ENCODE data around the gene SSR4. TPM values are rescaled to one million over a fixed set of nuclear protein-coding genes. Genes with fewer than 3 reads are reported as not detected.

Gene SSR4
- total RNA-seq, 1 experiment from 2014 or later = 203 TPM

DNA sequence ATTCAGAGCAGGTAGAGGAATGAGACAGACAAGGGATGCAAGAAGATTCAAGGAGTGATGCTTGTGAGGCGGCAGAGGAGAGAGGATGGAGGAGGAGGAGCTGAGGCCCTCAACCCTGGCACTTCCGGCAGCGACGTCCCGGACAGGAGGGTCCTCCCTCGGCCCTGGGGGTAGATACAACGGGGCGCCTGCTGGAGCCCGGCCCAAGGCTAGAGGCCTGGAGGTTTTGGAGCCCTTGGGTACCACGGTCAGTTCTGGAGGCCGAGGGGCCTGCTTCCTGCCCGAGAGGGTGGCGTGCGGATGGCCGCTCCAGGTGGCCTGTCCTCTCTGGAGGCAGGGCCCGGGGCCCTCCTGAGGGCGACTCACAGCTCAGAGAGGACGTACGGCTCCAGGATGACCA lies 13.5 kb downstream of the SSR4 start (continued):
- TF ChIP-seq, protein P1, sequence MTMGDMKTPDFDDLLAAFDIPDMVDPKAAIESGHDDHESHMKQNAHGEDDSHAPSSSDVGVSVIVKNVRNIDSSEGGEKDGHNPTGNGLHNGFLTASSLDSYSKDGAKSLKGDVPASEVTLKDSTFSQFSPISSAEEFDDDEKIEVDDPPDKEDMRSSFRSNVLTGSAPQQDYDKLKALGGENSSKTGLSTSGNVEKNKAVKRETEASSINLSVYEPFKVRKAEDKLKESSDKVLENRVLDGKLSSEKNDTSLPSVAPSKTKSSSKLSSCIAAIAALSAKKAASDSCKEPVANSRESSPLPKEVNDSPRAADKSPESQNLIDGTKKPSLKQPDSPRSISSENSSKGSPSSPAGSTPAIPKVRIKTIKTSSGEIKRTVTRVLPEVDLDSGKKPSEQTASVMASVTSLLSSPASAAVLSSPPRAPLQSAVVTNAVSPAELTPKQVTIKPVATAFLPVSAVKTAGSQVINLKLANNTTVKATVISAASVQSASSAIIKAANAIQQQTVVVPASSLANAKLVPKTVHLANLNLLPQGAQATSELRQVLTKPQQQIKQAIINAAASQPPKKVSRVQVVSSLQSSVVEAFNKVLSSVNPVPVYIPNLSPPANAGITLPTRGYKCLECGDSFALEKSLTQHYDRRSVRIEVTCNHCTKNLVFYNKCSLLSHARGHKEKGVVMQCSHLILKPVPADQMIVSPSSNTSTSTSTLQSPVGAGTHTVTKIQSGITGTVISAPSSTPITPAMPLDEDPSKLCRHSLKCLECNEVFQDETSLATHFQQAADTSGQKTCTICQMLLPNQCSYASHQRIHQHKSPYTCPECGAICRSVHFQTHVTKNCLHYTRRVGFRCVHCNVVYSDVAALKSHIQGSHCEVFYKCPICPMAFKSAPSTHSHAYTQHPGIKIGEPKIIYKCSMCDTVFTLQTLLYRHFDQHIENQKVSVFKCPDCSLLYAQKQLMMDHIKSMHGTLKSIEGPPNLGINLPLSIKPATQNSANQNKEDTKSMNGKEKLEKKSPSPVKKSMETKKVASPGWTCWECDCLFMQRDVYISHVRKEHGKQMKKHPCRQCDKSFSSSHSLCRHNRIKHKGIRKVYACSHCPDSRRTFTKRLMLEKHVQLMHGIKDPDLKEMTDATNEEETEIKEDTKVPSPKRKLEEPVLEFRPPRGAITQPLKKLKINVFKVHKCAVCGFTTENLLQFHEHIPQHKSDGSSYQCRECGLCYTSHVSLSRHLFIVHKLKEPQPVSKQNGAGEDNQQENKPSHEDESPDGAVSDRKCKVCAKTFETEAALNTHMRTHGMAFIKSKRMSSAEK (CRISPR knock-in tag; IDR thresholded peaks at IDR 0.05; ENCODE audit: borderline replicate concordance) = no peak
- no peak for TF ChIP-seq ZNF416 (CRISPR knock-in tag; IDR thresholded peaks at IDR 0.05)
- TF ChIP-seq GABPB1 (CRISPR knock-in tag; IDR thresholded peaks at IDR 0.05) = no peak
- TF ChIP-seq KAT7 (CRISPR knock-in tag; IDR thresholded peaks at IDR 0.05; ENCODE audit: borderline replicate concordance) = no peak
- TF ChIP-seq SOX15 (CRISPR knock-in tag; IDR thresholded peaks at IDR 0.05) = no peak

DNA sequence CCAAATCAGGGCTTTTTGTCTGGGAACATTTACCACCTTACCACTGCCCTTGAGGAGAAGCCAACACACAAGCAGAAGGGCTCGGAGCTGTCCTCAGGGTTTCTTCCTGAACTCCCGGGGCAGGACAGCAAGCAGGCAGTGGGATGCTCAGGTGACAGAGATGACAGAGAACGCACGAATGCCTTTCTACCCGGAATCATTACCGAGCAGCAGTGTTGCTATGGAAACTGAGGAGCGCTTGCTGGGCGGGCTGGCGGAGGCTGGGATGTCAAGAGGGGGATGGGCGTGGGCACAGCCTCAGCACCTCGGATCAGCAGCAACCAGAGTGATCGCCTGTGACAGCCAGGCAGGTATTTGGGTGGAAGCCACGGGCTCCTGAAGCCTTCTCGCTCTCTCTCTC lies 17.8 kb downstream of the SSR4 start:
- H3K27ac Mint-ChIP-seq = no peak overlapping the region; the same call in 1 of the 2 replicates
- TF ChIP-seq, protein P2, sequence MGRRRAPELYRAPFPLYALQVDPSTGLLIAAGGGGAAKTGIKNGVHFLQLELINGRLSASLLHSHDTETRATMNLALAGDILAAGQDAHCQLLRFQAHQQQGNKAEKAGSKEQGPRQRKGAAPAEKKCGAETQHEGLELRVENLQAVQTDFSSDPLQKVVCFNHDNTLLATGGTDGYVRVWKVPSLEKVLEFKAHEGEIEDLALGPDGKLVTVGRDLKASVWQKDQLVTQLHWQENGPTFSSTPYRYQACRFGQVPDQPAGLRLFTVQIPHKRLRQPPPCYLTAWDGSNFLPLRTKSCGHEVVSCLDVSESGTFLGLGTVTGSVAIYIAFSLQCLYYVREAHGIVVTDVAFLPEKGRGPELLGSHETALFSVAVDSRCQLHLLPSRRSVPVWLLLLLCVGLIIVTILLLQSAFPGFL (CRISPR knock-in tag; IDR thresholded peaks at IDR 0.05; ENCODE audit: borderline replicate concordance) = no peak
- TF ChIP-seq RELA (CRISPR knock-in tag; IDR thresholded peaks at IDR 0.05; ENCODE audit: borderline replicate concordance) (no peak), NFYB (CRISPR knock-in tag; conservative IDR thresholded peaks at IDR 0.05; ENCODE audit: low read depth) (no peak), JAZF1 (CRISPR knock-in tag; IDR thresholded peaks at IDR 0.05) (no peak), HMGA2 (CRISPR knock-in tag; IDR thresholded peaks at IDR 0.05) (no peak), SP1 (CRISPR knock-in tag; conservative IDR thresholded peaks at IDR 0.05) (no peak)
- TF ChIP-seq, protein P3, sequence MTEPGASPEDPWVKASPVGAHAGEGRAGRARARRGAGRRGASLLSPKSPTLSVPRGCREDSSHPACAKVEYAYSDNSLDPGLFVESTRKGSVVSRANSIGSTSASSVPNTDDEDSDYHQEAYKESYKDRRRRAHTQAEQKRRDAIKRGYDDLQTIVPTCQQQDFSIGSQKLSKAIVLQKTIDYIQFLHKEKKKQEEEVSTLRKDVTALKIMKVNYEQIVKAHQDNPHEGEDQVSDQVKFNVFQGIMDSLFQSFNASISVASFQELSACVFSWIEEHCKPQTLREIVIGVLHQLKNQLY (CRISPR knock-in tag; IDR thresholded peaks at IDR 0.05) = no peak
- TF ChIP-seq, protein P4, sequence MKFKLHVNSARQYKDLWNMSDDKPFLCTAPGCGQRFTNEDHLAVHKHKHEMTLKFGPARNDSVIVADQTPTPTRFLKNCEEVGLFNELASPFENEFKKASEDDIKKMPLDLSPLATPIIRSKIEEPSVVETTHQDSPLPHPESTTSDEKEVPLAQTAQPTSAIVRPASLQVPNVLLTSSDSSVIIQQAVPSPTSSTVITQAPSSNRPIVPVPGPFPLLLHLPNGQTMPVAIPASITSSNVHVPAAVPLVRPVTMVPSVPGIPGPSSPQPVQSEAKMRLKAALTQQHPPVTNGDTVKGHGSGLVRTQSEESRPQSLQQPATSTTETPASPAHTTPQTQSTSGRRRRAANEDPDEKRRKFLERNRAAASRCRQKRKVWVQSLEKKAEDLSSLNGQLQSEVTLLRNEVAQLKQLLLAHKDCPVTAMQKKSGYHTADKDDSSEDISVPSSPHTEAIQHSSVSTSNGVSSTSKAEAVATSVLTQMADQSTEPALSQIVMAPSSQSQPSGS (CRISPR knock-in tag; IDR thresholded peaks at IDR 0.05; ENCODE audit: borderline replicate concordance, low read depth) = no peak
- H3K27me3 Mint-ChIP-seq (ENCODE audit: low read depth) = no peaks in the 10 kb centered on the region
- ChIA-PET POLR2A (no interaction called here), CTCF (no interaction called here)
- peaks cover 3% of the 10 kb centered on the region for H3K36me3 Mint-ChIP-seq
- H3K4me3 Mint-ChIP-seq = no peak overlapping the region
- DNase-seq (ENCODE audit: low spot score) (no peak), ATAC-seq (peak; percentile 29; the same call in 1 of the 2 replicates)
- H3K9me3 Mint-ChIP-seq = no peaks in the 10 kb centered on the region
- peaks cover 50% of the 10 kb centered on the region for H3K4me1 Mint-ChIP-seq

DNA sequence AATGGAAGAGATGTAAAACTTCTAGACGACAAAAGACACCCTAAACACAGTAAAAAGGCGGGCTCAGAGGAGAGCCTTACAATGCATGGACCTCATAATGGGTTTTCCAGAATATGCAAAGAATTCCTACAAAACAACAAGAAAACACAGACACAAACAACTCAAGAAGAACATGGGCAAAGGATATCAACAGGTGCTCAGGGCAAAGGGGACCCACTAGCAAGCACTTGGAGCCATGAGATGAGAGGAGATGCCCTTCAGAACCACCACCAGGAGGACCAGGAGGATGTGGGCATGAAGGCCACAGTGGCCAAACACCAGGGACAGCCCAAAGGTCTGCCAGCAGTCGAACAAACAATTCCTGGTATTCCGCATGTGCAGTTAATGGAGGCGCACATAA lies 18.7 kb downstream of the SSR4 start:
- H3K27me3 Mint-ChIP-seq (ENCODE audit: low read depth) = no peaks in the 10 kb centered on the region
- H3K27ac Mint-ChIP-seq = peak overlapping the region; percentile 65; the same call in 1 of the 2 replicates
- no peaks in the 10 kb centered on the region for H3K36me3 Mint-ChIP-seq
- peaks cover 52% of the 10 kb centered on the region for H3K4me1 Mint-ChIP-seq
- no peak overlapping the region for H3K4me3 Mint-ChIP-seq
- DNase-seq (ENCODE audit: low spot score) = no peak
- ChIA-PET CTCF (no interaction called here), POLR2A (interaction anchor here (0.7 kb wide), 1 partner anchor 21 kb away, joined by 6 read pairs; no protein-coding TSS in a partner anchor)
- no peaks in the 10 kb centered on the region for H3K9me3 Mint-ChIP-seq
- no peak for ATAC-seq
- TF ChIP-seq, protein P5, sequence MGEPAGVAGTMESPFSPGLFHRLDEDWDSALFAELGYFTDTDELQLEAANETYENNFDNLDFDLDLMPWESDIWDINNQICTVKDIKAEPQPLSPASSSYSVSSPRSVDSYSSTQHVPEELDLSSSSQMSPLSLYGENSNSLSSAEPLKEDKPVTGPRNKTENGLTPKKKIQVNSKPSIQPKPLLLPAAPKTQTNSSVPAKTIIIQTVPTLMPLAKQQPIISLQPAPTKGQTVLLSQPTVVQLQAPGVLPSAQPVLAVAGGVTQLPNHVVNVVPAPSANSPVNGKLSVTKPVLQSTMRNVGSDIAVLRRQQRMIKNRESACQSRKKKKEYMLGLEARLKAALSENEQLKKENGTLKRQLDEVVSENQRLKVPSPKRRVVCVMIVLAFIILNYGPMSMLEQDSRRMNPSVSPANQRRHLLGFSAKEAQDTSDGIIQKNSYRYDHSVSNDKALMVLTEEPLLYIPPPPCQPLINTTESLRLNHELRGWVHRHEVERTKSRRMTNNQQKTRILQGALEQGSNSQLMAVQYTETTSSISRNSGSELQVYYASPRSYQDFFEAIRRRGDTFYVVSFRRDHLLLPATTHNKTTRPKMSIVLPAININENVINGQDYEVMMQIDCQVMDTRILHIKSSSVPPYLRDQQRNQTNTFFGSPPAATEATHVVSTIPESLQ (CRISPR knock-in tag; IDR thresholded peaks at IDR 0.05) = no peak
- TF ChIP-seq IRF2 (CRISPR knock-in tag; IDR thresholded peaks at IDR 0.05; ENCODE audit: borderline replicate concordance, low read depth) (no peak), ZNF219 (CRISPR knock-in tag; IDR thresholded peaks at IDR 0.05; ENCODE audit: borderline replicate concordance) (no peak), FOXK1 (CRISPR knock-in tag; IDR thresholded peaks at IDR 0.05) (no peak), NFYB (CRISPR knock-in tag; conservative IDR thresholded peaks at IDR 0.05; ENCODE audit: low read depth) (no peak), GABPB1 (CRISPR knock-in tag; IDR thresholded peaks at IDR 0.05) (no peak), GTF2I (CRISPR knock-in tag; conservative IDR thresholded peaks at IDR 0.05) (no peak)
- TF ChIP-seq, protein P6, sequence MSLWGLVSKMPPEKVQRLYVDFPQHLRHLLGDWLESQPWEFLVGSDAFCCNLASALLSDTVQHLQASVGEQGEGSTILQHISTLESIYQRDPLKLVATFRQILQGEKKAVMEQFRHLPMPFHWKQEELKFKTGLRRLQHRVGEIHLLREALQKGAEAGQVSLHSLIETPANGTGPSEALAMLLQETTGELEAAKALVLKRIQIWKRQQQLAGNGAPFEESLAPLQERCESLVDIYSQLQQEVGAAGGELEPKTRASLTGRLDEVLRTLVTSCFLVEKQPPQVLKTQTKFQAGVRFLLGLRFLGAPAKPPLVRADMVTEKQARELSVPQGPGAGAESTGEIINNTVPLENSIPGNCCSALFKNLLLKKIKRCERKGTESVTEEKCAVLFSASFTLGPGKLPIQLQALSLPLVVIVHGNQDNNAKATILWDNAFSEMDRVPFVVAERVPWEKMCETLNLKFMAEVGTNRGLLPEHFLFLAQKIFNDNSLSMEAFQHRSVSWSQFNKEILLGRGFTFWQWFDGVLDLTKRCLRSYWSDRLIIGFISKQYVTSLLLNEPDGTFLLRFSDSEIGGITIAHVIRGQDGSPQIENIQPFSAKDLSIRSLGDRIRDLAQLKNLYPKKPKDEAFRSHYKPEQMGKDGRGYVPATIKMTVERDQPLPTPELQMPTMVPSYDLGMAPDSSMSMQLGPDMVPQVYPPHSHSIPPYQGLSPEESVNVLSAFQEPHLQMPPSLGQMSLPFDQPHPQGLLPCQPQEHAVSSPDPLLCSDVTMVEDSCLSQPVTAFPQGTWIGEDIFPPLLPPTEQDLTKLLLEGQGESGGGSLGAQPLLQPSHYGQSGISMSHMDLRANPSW (CRISPR knock-in tag; conservative IDR thresholded peaks at IDR 0.05; ENCODE audit: low read depth) = no peak
- TF ChIP-seq, protein P7, sequence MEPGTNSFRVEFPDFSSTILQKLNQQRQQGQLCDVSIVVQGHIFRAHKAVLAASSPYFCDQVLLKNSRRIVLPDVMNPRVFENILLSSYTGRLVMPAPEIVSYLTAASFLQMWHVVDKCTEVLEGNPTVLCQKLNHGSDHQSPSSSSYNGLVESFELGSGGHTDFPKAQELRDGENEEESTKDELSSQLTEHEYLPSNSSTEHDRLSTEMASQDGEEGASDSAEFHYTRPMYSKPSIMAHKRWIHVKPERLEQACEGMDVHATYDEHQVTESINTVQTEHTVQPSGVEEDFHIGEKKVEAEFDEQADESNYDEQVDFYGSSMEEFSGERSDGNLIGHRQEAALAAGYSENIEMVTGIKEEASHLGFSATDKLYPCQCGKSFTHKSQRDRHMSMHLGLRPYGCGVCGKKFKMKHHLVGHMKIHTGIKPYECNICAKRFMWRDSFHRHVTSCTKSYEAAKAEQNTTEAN (CRISPR knock-in tag; IDR thresholded peaks at IDR 0.05) = no peak

Measured in WTC11 (cell line).